T47D (cell line): ENCODE results near the gene CGNL1.
A peak's percentile ranks its signal among the peaks of the same experiment; 100 is the strongest.

Source experiments
- DNase-seq, 2 experiments: peaks; one replicate each; pipeline versions ENCODE4 v3.0.0 to v3.0.0-alpha.2; 2011 to 2012; ENCODE audit warnings: low read depth in 1 of 2, low spot score in 1 of 2
- JUND ChIP-seq: IDR thresholded peaks from 2 replicates; pipeline ENCODE4 v1.6.1; 2012; ENCODE audit warnings: low read depth
- in situ Hi-C: cut with HindIII; loops from 2 replicates; pipeline ENCODE4 v1.10.0; 2016; ENCODE audit warnings: low sequenced_read_pairs, low pct_unique_long_range_greater_than_20kb

Gene CGNL1

GRCh38 chr15:57442335-57442734 lies 66.0 kb downstream of the CGNL1 start:
- in situ Hi-C loops, result no loop called here
- TF ChIP-seq JUND, result no peak
- no peak for DNase-seq

GRCh38 chr15:57443486-57443885 lies 67.2 kb downstream of the CGNL1 start:
- DNase-seq, result no peak
- TF ChIP-seq JUND, result no peak
- in situ Hi-C loops, result no loop called here

GRCh38 chr15:57444877-57445513 lies 68.7 kb downstream of the CGNL1 start:
- no peak for TF ChIP-seq JUND
- no peak for DNase-seq
- in situ Hi-C loops, result no loop called here

GRCh38 chr15:57445872-57446271 lies 69.6 kb downstream of the CGNL1 start:
- in situ Hi-C loops, result no loop called here
- no peak for DNase-seq
- TF ChIP-seq JUND, result no peak

- in situ Hi-C loops, result no loop called here
- TF ChIP-seq JUND, result no peak
These were observed 70.1 kb downstream of the CGNL1 start for GRCh38 chr15:57446393-57446792.

DNA sequence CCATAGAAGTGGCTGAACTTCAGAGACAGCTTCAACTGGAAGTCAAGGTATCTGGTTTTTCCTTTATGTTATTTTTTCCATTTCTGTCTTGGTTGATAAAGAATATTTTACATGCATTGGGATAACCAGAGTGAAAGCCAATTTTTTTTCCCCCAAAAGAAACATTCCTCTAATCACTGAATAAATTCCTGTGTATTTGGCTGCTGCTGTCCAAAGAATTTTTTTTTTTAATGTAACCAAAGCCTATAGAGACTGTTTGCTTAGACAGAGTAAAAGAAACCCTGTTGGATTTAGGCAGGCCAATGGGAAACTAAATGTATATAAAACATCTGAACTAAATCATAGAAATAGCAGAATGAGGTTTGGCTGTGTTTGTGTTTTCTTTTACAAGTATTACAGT lies 75.2 kb downstream of the CGNL1 start:
- no peak for DNase-seq
- no peak for TF ChIP-seq JUND
- in situ Hi-C loops, result no loop called here

More at GRCh38 chr15:57446393-57446792, 70.1 kb downstream of the CGNL1 start:
- no peak for DNase-seq

DNA sequence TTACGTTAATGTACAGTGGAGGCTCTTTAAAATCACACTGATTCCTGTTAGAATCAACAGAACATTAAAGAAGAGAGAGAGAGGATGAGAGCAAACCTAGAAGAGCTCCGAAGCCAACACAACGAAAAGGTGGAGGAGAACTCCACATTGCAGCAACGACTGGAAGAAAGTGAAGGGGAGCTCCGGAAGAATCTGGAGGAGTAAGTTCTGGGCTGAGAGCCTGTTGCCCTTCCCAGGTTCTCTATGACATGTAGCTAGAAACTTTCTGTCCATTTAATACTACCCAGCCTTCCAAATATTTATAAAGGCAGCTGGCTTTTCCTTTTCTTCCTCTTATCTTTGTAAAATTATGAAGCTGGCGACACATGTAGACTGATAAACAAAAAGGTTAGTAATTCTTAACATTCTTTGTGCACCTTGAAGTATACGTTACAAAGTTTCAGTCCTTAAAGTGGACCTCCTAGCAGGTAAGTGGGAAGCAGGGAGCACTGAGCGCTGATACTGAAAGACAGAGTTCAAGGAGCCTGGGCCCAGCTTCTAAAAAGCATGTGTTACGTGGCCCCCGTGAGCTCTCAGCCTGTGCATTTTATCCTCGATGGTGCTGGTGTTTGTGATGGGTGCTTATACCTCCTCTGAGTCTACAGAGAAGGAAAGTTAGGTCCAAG lies 75.9 kb downstream of the CGNL1 start:
- in situ Hi-C loops, result no loop called here
- no peak for DNase-seq
- no peak for TF ChIP-seq JUND

DNA sequence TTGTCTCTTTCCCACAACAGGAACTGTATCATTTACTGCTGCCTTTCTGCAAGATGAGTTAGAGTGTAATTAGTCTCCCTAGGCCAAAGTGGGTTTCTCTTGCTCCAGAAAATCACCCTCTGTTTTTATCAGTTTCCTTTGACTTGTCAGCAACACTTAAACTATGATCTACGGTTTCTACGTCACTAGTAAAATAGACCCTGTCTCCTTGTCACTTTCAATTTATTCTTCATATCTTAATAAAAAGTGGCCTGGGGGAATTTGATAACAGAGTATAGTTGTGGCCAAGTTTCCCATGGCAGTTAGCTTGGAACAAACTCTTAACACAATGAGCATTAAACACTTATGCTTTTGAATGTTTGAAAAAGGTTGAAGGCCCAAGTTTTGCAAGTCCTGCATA lies 79.6 kb downstream of the CGNL1 start:
- in situ Hi-C loops, result no loop called here
- no peak for TF ChIP-seq JUND
- DNase-seq, result no peak

GRCh38 chr15:57456559-57456958 lies 80.3 kb downstream of the CGNL1 start:
- in situ Hi-C loops, result no loop called here
- DNase-seq, result no peak
- no peak for TF ChIP-seq JUND

- no peak for DNase-seq
- in situ Hi-C loops, result no loop called here
- TF ChIP-seq JUND, result no peak
These were observed 81.4 kb downstream of the CGNL1 start for GRCh38 chr15:57457726-57458125.

GRCh38 chr15:57458356-57458781 lies 82.1 kb downstream of the CGNL1 start:
- TF ChIP-seq JUND, result no peak
- in situ Hi-C loops, result no loop called here
- DNase-seq, result no peak

GRCh38 chr15:57460208-57460816 lies 84.0 kb downstream of the CGNL1 start:
- no peak for TF ChIP-seq JUND
- in situ Hi-C loops, result no loop called here
- DNase-seq, result no peak

- TF ChIP-seq JUND, result no peak
- in situ Hi-C loops, result no loop called here
- DNase-seq, result peak in 1 of 2 experiments; percentile 76
These were observed 85.2 kb downstream of the CGNL1 start for GRCh38 chr15:57461541-57461940.
